K562 (cell line): ENCODE results near the gene SIX6. TPM values are rescaled to one million over a fixed set of nuclear protein-coding genes. Genes with fewer than 3 reads are reported as not detected.
A peak's percentile ranks its signal among the peaks of the same experiment; 100 is the strongest.

ENCODE experiments used
- CSDE1 ChIP-seq, 2 experiments: fragments of 450-650 bp; IDR thresholded peaks; 2 replicates each; pipeline ENCODE4 v1.6.1; 2016; ENCODE audit warnings: mild to moderate bottlenecking in 1 of 2
- DNMT1 ChIP-seq: fragments of 450-650 bp; IDR thresholded peaks from 2 replicates; pipeline ENCODE4 v1.6.1; 2016; ENCODE audit warnings: antibody characterized with exemption, mild to moderate bottlenecking
- FIP1L1 ChIP-seq: fragments of 200-400 bp; formaldehyde crosslinking; IDR thresholded peaks from 2 replicates; pipeline ENCODE4 v1.6.1; 2018; ENCODE audit warnings: mild to moderate bottlenecking, low read depth, low read length; ENCODE audit not compliant: poor library complexity, severe bottlenecking
- HIVEP1 ChIP-seq: fragments of 250-450 bp; sonication (Bioruptor Pico); IDR thresholded peaks from 2 replicates; pipeline ENCODE4 v1.4.0; 2020; ENCODE audit warnings: mild to moderate bottlenecking
- HNRNPUL1 ChIP-seq: fragments of 200-400 bp; formaldehyde crosslinking; IDR thresholded peaks from 2 replicates; pipeline ENCODE4 v1.6.1; 2017; ENCODE audit warnings: low read length
- MAFF ChIP-seq: IDR thresholded peaks from 2 replicates; pipeline ENCODE4 v1.6.1; 2012; ENCODE audit warnings: low read length, improper control_type of control experiment
- MAZ ChIP-seq, 2 experiments: fragments of 450-650 bp in 1 of 2; sonication (generic) in 1 of 2; formaldehyde crosslinking; IDR thresholded peaks in 1 of 2; conservative IDR thresholded peaks in 1 of 2; 2 replicates each; pipeline versions ENCODE4 v1.4.0 to v1.5.0; 2020; ENCODE audit warnings: mild to moderate bottlenecking in 1 of 2, missing genetic modification reagents in 1 of 2
- MTF1 ChIP-seq: fragments of 250-450 bp; sonication (Bioruptor Pico); IDR thresholded peaks from 2 replicates; pipeline ENCODE4 v1.9.0; 2021; ENCODE audit warnings: moderate library complexity, mild to moderate bottlenecking, inconsistent platforms, borderline replicate concordance
- NFATC3 ChIP-seq: fragments of 450-650 bp; IDR thresholded peaks from 2 replicates; pipeline ENCODE4 v1.6.1; 2017; ENCODE audit warnings: mild to moderate bottlenecking
- PHF8 ChIP-seq: fragments of 200-600 bp; sonication (generic); IDR thresholded peaks from 2 replicates; pipeline ENCODE4 v1.6.1; 2012; ENCODE audit warnings: mixed run types, mild to moderate bottlenecking, inconsistent platforms, low read length, moderate library complexity, borderline replicate concordance
- SMAD4 ChIP-seq: fragments of 250-450 bp; sonication (Bioruptor Pico); conservative IDR thresholded peaks from 2 replicates; pipeline ENCODE4 v1.8.0; 2021; ENCODE audit warnings: inconsistent platforms, mild to moderate bottlenecking, moderate library complexity
- TFAP4 ChIP-seq: sonication (generic); formaldehyde crosslinking; IDR thresholded peaks from 2 replicates; pipeline ENCODE4 v1.8.0; 2022; ENCODE audit warnings: missing genetic modification reagents, mild to moderate bottlenecking, moderate library complexity, borderline replicate concordance
- YY1 ChIP-seq, 3 experiments: IDR thresholded peaks; 2 replicates each; pipeline ENCODE4 v1.6.1; 2011; ENCODE audit warnings: low read length in 2 of 3, mild to moderate bottlenecking in 2 of 3, moderate library complexity in 2 of 3, borderline replicate concordance in 1 of 3, control low read depth in 1 of 3, low read depth in 1 of 3; ENCODE audit not compliant: insufficient read depth in 3 of 3, insufficient replicate concordance in 2 of 3, control insufficient read depth in 1 of 3, insufficient read length in 1 of 3; ENCODE audit errors: extremely low read depth in 1 of 3
- ZNF318 ChIP-seq, 2 experiments: fragments of 450-650 bp; IDR thresholded peaks; 2 replicates each; pipeline ENCODE4 v1.6.1; 2016; ENCODE audit warnings: mild to moderate bottlenecking in 2 of 2, borderline replicate concordance in 1 of 2, low read depth in 1 of 2, moderate library complexity in 1 of 2
- polyA plus RNA-seq, 8 experiments: library from polyadenylated mRNA; depleted of rRNA in 4 of 8; stranded (reverse) in 5 of 8; unstranded in 3 of 8; fragments of >200 nt; fragmentation: Nextera tagmentation in 2 of 8; fragmentation: Illumina TruSeq in 1 of 8; extraction: Ambion mirVana in 2 of 8; extraction: Trizol in 1 of 8; gene quantifications; 2 replicates each; pipeline versions ENCODE4 v1.2.1 to v1.2.3, GENCODE V29; 2011 to 2014; ENCODE audit warnings: inconsistent platforms in 1 of 8, missing spikeins in 1 of 8
- total RNA-seq, 7 experiments: library from RNA; depleted of rRNA in 6 of 7; stranded (reverse); fragments of >200 nt in 6 of 7; fragmentation: Illumina TruSeq in 2 of 7; extraction: Trizol in 2 of 7; gene quantifications; 2 replicates each; pipeline versions ENCODE4 v1.2.1 to v1.2.3, GENCODE V29; 2011 to 2021; ENCODE audit warnings: low replicate concordance in 1 of 7

SIX6 gene
- total and polyA plus RNA-seq, 9 of the 15 experiments (the other 6 are each of a cell fraction or from before 2014, with no cell fraction given) = not detected

- TF ChIP-seq YY1 (IDR thresholded peaks at IDR 0.05; ENCODE audit: borderline replicate concordance in 1 of 3, control insufficient read depth in 1 of 3, extremely low read depth in 1 of 3, insufficient read depth in 3 of 3, insufficient read length in 1 of 3, insufficient replicate concordance in 2 of 3, low read depth in 1 of 3, low read length in 2 of 3) (peak in 1 of 3 experiments; percentile 23), MAFF (peak; percentile 20; the same call in 1 of the 2 replicates), MAZ (CRISPR knock-in tag; conservative IDR thresholded peaks at IDR 0.05 in 1 of 2, IDR thresholded peaks at IDR 0.05 in 1 of 2) (peak; percentile 62 to 83), PHF8 (peak; percentile 50; the same call in 1 of the 2 replicates), TFAP4 (peak; percentile 66; the same call in 1 of the 2 replicates), FIP1L1 (no peak), CSDE1 (IDR thresholded peaks at IDR 0.05) (no peak), NFATC3 (no peak), HIVEP1 (CRISPR knock-in tag) (no peak), SMAD4 (CRISPR knock-in tag) (no peak), ZNF318 (IDR thresholded peaks at IDR 0.05; ENCODE audit: borderline replicate concordance in 1 of 2, low read depth in 1 of 2) (no peak), HNRNPUL1 (no peak), MTF1 (CRISPR knock-in tag) (no peak), DNMT1 (no peak)
- TF ChIP-seq, all 486 proteins: peak for 57
Observed at GRCh38 chr14:60485598-60486251, 23.2 kb upstream of the SIX6 start, which contains the start of gene C14orf39 (continued).
